HepG2 (cell line): Measurements from ENCODE around the gene HAGHL. TPM values are rescaled to one million over a fixed set of nuclear protein-coding genes. Genes with fewer than 3 reads are reported as not detected.

Experiments
- CBX2 ChIP-seq, 2 experiments: fragments of 200-600 bp in 1 of 2; sonication (generic); formaldehyde crosslinking in 1 of 2; IDR thresholded peaks; 2 replicates each; pipeline versions ENCODE4 v1.7.0 to v1.8.1; 2018 to 2022; ENCODE audit warnings: low read depth in 2 of 2, low read length in 1 of 2, mild to moderate bottlenecking in 1 of 2, missing genetic modification reagents in 1 of 2
- ELF4 ChIP-seq: sonication (generic); formaldehyde crosslinking; IDR thresholded peaks from 2 replicates; pipeline ENCODE4 v1.5.0; 2020; ENCODE audit warnings: missing genetic modification reagents, mild to moderate bottlenecking, moderate library complexity, borderline replicate concordance
- MIER2 ChIP-seq: IDR thresholded peaks from 2 replicates; pipeline ENCODE4 v1.6.1; 2016; ENCODE audit warnings: missing biosample characterization, missing genetic modification reagents
- PRDM15 ChIP-seq: sonication (generic); formaldehyde crosslinking; IDR thresholded peaks from 2 replicates; pipeline ENCODE4 v1.4.0; 2020; ENCODE audit warnings: missing genetic modification reagents
- RORA ChIP-seq: sonication (generic); formaldehyde crosslinking; IDR thresholded peaks from 2 replicates; pipeline ENCODE4 v1.5.0; 2020; ENCODE audit warnings: mild to moderate bottlenecking, missing genetic modification reagents, moderate library complexity
- SMYD3 ChIP-seq: sonication (generic); formaldehyde crosslinking; IDR thresholded peaks from 2 replicates; pipeline ENCODE4 v1.8.1; 2023; ENCODE audit warnings: mild to moderate bottlenecking, missing genetic modification reagents
- ZBTB3 ChIP-seq: sonication (generic); formaldehyde crosslinking; IDR thresholded peaks from 2 replicates; pipeline ENCODE4 v1.4.0; 2020; ENCODE audit warnings: low read depth, mild to moderate bottlenecking, moderate library complexity, missing genetic modification reagents, borderline replicate concordance
- ZC3H4 ChIP-seq: sonication (generic); formaldehyde crosslinking; IDR thresholded peaks from 2 replicates; pipeline ENCODE4 v1.4.0; 2020; ENCODE audit warnings: missing genetic modification reagents, borderline replicate concordance
- ZFAT ChIP-seq: sonication (generic); formaldehyde crosslinking; conservative IDR thresholded peaks from 2 replicates; pipeline ENCODE4 v1.8.1; 2023; ENCODE audit warnings: missing genetic modification reagents, inconsistent platforms
- ZNF331 ChIP-seq: sonication (generic); formaldehyde crosslinking; IDR thresholded peaks from 2 replicates; pipeline ENCODE4 v1.4.0; 2020; ENCODE audit warnings: missing genetic modification reagents
- ZNF460 ChIP-seq: sonication (generic); formaldehyde crosslinking; IDR thresholded peaks from 2 replicates; pipeline ENCODE4 v1.5.1; 2020; ENCODE audit warnings: missing genetic modification reagents, mild to moderate bottlenecking, borderline replicate concordance
- ZNF597 ChIP-seq: sonication (generic); formaldehyde crosslinking; IDR thresholded peaks from 2 replicates; pipeline ENCODE4 v1.5.0; 2020; ENCODE audit warnings: missing genetic modification reagents
- ZNF772 ChIP-seq: sonication (generic); formaldehyde crosslinking; IDR thresholded peaks from 2 replicates; pipeline ENCODE4 v1.5.0; 2020; ENCODE audit warnings: mild to moderate bottlenecking, missing genetic modification reagents
- ZNF775 ChIP-seq: sonication (generic); formaldehyde crosslinking; IDR thresholded peaks from 2 replicates; pipeline ENCODE4 v1.4.0; 2020; ENCODE audit warnings: missing genetic modification reagents, mild to moderate bottlenecking, moderate library complexity, borderline replicate concordance
- ZSCAN21 ChIP-seq: sonication (generic); formaldehyde crosslinking; IDR thresholded peaks from 2 replicates; pipeline ENCODE4 v1.8.0; 2022; ENCODE audit warnings: mild to moderate bottlenecking, missing genetic modification reagents, moderate library complexity, borderline replicate concordance
- ZSCAN29 ChIP-seq: sonication (generic); formaldehyde crosslinking; conservative IDR thresholded peaks from 2 replicates; pipeline ENCODE4 v1.4.0; 2020; ENCODE audit warnings: mild to moderate bottlenecking, missing genetic modification reagents
- polyA plus RNA-seq, 8 experiments: library from polyadenylated mRNA; depleted of rRNA in 3 of 8; stranded (reverse) in 7 of 8; unstranded in 1 of 8; fragments of >200 nt; fragmentation: Illumina TruSeq in 4 of 8; extraction: Trizol in 4 of 8; gene quantifications; 2 replicates each; pipeline versions ENCODE4 v1.2.1 to v1.2.3, GENCODE V29; 2011 to 2016; ENCODE audit warnings: low read depth in 4 of 8, missing spikeins in 1 of 8, mixed read lengths in 1 of 8; ENCODE audit not compliant: insufficient read depth in 1 of 8
- total RNA-seq, 5 experiments: library from RNA; depleted of rRNA; stranded (reverse); fragments of >200 nt; fragmentation: Illumina TruSeq; extraction: Trizol; gene quantifications; 2 replicates each; pipeline ENCODE4 v1.2.3, GENCODE V29; 2016; ENCODE audit warnings: low read depth in 1 of 5
- TF ChIP-seq, protein P1 (sequence below): sonication (generic); formaldehyde crosslinking; IDR thresholded peaks from 2 replicates; pipeline ENCODE4 v1.4.0; 2020; ENCODE audit warnings: missing genetic modification reagents
- TF ChIP-seq, protein P2 (sequence below): sonication (generic); formaldehyde crosslinking; IDR thresholded peaks from 2 replicates; pipeline ENCODE4 v1.4.0; 2020; ENCODE audit warnings: mild to moderate bottlenecking, low read depth, missing genetic modification reagents
- TF ChIP-seq, protein P3 (sequence below): sonication (generic); formaldehyde crosslinking; IDR thresholded peaks from 2 replicates; pipeline ENCODE4 v1.8.0; 2022; ENCODE audit warnings: missing genetic modification reagents, low read depth, mild to moderate bottlenecking, borderline replicate concordance

HAGHL gene
- total and polyA plus RNA-seq, 2 of the 13 experiments (the other 11 are each of a cell fraction or from before 2014, with no cell fraction given) = 3.4 to 8.4 TPM

DNA sequence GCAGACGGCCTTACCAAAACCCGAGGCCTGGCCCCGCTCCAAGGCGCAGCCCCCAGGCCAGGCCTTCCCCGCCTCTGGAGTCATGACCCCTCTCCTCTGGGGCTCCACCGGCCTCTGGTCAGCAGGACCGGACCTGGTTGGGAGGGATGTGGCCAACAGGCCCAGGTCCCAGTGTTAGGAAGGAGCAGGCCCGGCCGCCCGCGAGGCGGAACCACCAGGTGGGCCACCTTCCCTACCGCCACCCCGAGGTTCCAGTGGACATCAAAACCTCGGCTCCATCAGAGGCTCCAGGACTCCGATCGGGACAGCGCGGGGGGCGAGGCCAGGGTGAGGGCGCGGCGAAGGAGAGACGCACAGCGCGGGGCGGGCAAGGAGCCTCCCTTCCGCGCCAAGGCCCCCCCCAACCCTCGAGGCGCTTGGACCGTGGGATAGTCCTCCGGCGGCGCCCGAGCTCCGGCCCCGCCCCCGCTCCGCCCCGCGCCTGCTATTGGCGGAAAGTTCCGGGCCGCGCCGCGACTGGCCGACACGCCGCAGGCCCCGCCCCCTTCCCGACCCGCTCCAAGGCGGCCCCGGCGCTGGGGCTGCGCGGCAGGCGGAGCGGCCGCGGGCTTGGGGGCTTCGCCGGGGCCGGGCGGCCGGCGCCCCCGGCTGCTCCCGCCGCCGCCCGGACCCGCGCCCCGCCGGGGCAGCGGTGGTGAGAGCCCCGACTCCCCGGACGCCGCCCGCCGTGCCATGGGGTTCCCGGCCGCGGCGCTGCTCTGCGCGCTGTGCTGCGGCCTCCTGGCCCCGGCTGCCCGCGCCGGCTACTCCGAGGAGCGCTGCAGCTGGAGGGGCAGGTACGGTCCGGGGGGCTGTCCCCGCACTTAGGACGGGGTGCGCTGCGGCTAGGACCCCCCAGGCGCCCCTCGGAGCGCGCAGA, 12.1 kb upstream of the HAGHL start, which contains the start of gene METRN (continued):
- TF ChIP-seq ZSCAN21 (CRISPR knock-in tag) (peak; percentile 29; the same call in 1 of the 2 replicates), ZNF597 (CRISPR knock-in tag) (no peak), SMYD3 (CRISPR knock-in tag) (no peak), RORA (CRISPR knock-in tag) (no peak), CBX2 (IDR thresholded peaks at IDR 0.05; ENCODE audit: low read depth, low read length) (no peak), CBX2 (CRISPR knock-in tag; IDR thresholded peaks at IDR 0.05; ENCODE audit: low read depth) (no peak), ZNF775 (CRISPR knock-in tag) (no peak), ZC3H4 (CRISPR knock-in tag) (no peak), ZNF460 (no peak), MIER2 (CRISPR knock-in tag) (no peak), ZNF331 (CRISPR knock-in tag) (peak; percentile 39; the same call in 1 of the 2 replicates), ZNF772 (CRISPR knock-in tag) (0 out of 2 replicates have a peak, but pooled peaks have one; percentile 34), PRDM15 (CRISPR knock-in tag) (no peak), ZSCAN29 (CRISPR knock-in tag) (no peak), ZFAT (CRISPR knock-in tag) (no peak), ELF4 (no peak), ZBTB3 (CRISPR knock-in tag) (no peak)
- TF ChIP-seq, protein P1, sequence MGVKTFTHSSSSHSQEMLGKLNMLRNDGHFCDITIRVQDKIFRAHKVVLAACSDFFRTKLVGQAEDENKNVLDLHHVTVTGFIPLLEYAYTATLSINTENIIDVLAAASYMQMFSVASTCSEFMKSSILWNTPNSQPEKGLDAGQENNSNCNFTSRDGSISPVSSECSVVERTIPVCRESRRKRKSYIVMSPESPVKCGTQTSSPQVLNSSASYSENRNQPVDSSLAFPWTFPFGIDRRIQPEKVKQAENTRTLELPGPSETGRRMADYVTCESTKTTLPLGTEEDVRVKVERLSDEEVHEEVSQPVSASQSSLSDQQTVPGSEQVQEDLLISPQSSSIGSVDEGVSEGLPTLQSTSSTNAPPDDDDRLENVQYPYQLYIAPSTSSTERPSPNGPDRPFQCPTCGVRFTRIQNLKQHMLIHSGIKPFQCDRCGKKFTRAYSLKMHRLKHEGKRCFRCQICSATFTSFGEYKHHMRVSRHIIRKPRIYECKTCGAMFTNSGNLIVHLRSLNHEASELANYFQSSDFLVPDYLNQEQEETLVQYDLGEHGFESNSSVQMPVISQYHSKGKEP = no peak
- TF ChIP-seq, protein P2, sequence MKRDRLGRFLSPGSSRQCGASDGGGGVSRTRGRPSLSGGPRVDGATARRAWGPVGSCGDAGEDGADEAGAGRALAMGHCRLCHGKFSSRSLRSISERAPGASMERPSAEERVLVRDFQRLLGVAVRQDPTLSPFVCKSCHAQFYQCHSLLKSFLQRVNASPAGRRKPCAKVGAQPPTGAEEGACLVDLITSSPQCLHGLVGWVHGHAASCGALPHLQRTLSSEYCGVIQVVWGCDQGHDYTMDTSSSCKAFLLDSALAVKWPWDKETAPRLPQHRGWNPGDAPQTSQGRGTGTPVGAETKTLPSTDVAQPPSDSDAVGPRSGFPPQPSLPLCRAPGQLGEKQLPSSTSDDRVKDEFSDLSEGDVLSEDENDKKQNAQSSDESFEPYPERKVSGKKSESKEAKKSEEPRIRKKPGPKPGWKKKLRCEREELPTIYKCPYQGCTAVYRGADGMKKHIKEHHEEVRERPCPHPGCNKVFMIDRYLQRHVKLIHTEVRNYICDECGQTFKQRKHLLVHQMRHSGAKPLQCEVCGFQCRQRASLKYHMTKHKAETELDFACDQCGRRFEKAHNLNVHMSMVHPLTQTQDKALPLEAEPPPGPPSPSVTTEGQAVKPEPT (CRISPR knock-in tag) = no peak
- TF ChIP-seq, protein P3, sequence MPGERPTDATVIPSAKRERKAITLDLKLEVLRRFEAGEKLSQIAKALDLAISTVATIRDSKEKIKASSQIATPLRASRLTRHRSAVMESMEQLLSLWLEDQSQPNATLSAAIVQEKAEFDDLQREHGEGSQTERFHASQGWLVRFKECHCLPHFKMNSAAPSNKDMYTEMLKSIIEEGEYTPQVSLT = no peak
